ENCODE results near the gene LRRTM3.

LRRTM3 gene

GRCh38 chr10:66980246-66980815 is 54.5 kb downstream of the LRRTM3 start:
- no peaks in the 10 kb centered on the region for H4K20me1 ChIP-seq (ENCODE audit: insufficient read depth, low read length)
- no peak for DNase-seq
- no peak overlapping the region for H2AFZ ChIP-seq (ENCODE audit: low read length)
- no peaks in the 10 kb centered on the region for H3K9me2 ChIP-seq (replicated peaks; ENCODE audit: insufficient read depth, low read length)
- H3K4me2 ChIP-seq (ENCODE audit: low read depth, low read length): no peak overlapping the region
- no peaks in the 10 kb centered on the region for H3F3A ChIP-seq (ENCODE audit: insufficient read depth, low read length)
- no peaks in the 10 kb centered on the region for H3K27me3 ChIP-seq (replicated peaks; ENCODE audit: insufficient read depth, low read length)
- H3K79me2 ChIP-seq (ENCODE audit: low read length): no peaks in the 10 kb centered on the region
- no peak overlapping the region for H3K27ac ChIP-seq (ENCODE audit: low read length)
- TF ChIP-seq EZH2 (optimal IDR thresholded peaks at IDR 0.05; ENCODE audit: low read depth, low read length) (no peak), CTCF (IDR thresholded peaks at IDR 0.05; ENCODE audit: low read length) (no peak), EZH2phosphoT487 (IDR thresholded peaks at IDR 0.05; ENCODE audit: low read length) (no peak)
- no peak overlapping the region for H3K4me3 ChIP-seq (ENCODE audit: low read length)
- no peak overlapping the region for H3K9ac ChIP-seq (ENCODE audit: low read length)
- H3K36me3 ChIP-seq (replicated peaks; ENCODE audit: insufficient read depth, low read length): no peaks in the 10 kb centered on the region
- H3K9me3 ChIP-seq (replicated peaks; ENCODE audit: insufficient read depth, low read length): no peaks in the 10 kb centered on the region
- peaks cover 8% of the 10 kb centered on the region; the same call in 1 of the 2 replicates for H3K4me1 ChIP-seq (ENCODE audit: low read length)

GRCh38 chr10:66981361-66982052 is 55.7 kb downstream of the LRRTM3 start:
- DNase-seq: no peak
- Histone ChIP-seq H3K4me1 (ENCODE audit: low read length) (peaks cover 8% of the 10 kb centered on the region; the same call in 1 of the 2 replicates), H3K79me2 (ENCODE audit: low read length) (no peaks in the 10 kb centered on the region)

GRCh38 chr10:66982053-66982420 is 56.2 kb downstream of the LRRTM3 start:
- Histone ChIP-seq H2AFZ (ENCODE audit: low read length) (no peak overlapping the region), H4K20me1 (ENCODE audit: insufficient read depth, low read length) (no peaks in the 10 kb centered on the region), H3K4me2 (ENCODE audit: low read depth, low read length) (no peak overlapping the region), H3K27me3 (replicated peaks; ENCODE audit: insufficient read depth, low read length) (no peaks in the 10 kb centered on the region), H3K79me2 (ENCODE audit: low read length) (no peaks in the 10 kb centered on the region), H3K27ac (ENCODE audit: low read length) (no peak overlapping the region), H3K9ac (ENCODE audit: low read length) (no peak overlapping the region), H3K36me3 (replicated peaks; ENCODE audit: insufficient read depth, low read length) (no peaks in the 10 kb centered on the region), H3K4me3 (ENCODE audit: low read length) (no peak overlapping the region), H3F3A (ENCODE audit: insufficient read depth, low read length) (no peaks in the 10 kb centered on the region), H3K9me2 (replicated peaks; ENCODE audit: insufficient read depth, low read length) (no peaks in the 10 kb centered on the region), H3K4me1 (ENCODE audit: low read length) (peaks cover 8% of the 10 kb centered on the region; the same call in 1 of the 2 replicates), H3K9me3 (replicated peaks; ENCODE audit: insufficient read depth, low read length) (no peaks in the 10 kb centered on the region)
- TF ChIP-seq EZH2phosphoT487 (IDR thresholded peaks at IDR 0.05; ENCODE audit: low read length) (no peak), EZH2 (optimal IDR thresholded peaks at IDR 0.05; ENCODE audit: low read depth, low read length) (no peak), CTCF (IDR thresholded peaks at IDR 0.05; ENCODE audit: low read length) (no peak)
- no peak for DNase-seq

More at GRCh38 chr10:66981361-66982052, 55.7 kb downstream of the LRRTM3 start:
- Histone ChIP-seq H2AFZ (ENCODE audit: low read length) (no peak overlapping the region), H3K9me2 (replicated peaks; ENCODE audit: insufficient read depth, low read length) (no peaks in the 10 kb centered on the region), H3K9ac (ENCODE audit: low read length) (no peak overlapping the region), H3K4me2 (ENCODE audit: low read depth, low read length) (no peak overlapping the region), H3K36me3 (replicated peaks; ENCODE audit: insufficient read depth, low read length) (no peaks in the 10 kb centered on the region), H3F3A (ENCODE audit: insufficient read depth, low read length) (no peaks in the 10 kb centered on the region), H3K9me3 (replicated peaks; ENCODE audit: insufficient read depth, low read length) (no peaks in the 10 kb centered on the region), H4K20me1 (ENCODE audit: insufficient read depth, low read length) (no peaks in the 10 kb centered on the region), H3K27me3 (replicated peaks; ENCODE audit: insufficient read depth, low read length) (no peaks in the 10 kb centered on the region), H3K4me3 (ENCODE audit: low read length) (no peak overlapping the region), H3K27ac (ENCODE audit: low read length) (no peak overlapping the region)
- TF ChIP-seq CTCF (IDR thresholded peaks at IDR 0.05; ENCODE audit: low read length) (no peak), EZH2phosphoT487 (IDR thresholded peaks at IDR 0.05; ENCODE audit: low read length) (no peak), EZH2 (optimal IDR thresholded peaks at IDR 0.05; ENCODE audit: low read depth, low read length) (no peak)

All from MM.1S (cell line).